Measurements from ENCODE around the gene CMAS. TPM values are rescaled to one million over a fixed set of nuclear protein-coding genes. Genes with fewer than 3 reads are reported as not detected.

The CMAS gene
- total RNA-seq, 1 experiment from 2014 or later, result 36.1 TPM

DNA sequence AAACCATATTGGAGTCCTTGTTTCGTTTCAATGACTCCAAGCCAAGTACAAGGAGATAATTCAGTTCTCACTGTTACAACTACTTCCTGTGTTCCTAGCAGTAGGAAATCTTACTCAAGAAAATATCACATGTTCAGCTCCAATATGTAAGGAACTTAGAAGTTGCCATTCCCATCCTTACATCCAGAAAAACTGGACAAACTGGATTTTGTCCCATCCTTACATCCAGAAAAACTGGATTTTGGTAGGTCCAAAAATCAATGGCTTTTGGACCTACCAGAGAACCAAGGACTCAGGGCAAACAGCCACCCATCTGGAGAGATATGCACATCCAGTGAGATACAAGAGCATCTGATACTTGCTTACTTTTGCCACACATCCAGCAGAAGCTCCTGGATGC is 23.8 kb downstream of the CMAS start:
- ATAC-seq, result no peak
- ChIA-PET RAD21 (ENCODE audit: low non-redundant PET in 1 of 2, low total read pairs in 2 of 2, uncharacterized antibody in 2 of 2, unreplicated experiment in 2 of 2) (no interaction called here), POLR2A (no interaction called here), CTCF (no interaction called here)
- Histone ChIP-seq H3K4me1 (ENCODE audit: control insufficient read depth in 1 of 2, insufficient read depth in 2 of 2, low read length in 2 of 2) (no peaks in the 10 kb centered on the region), H3K27ac (ENCODE audit: low read depth, low read length) (no peak overlapping the region), H4K20me1 (ENCODE audit: insufficient read depth) (no peaks in the 10 kb centered on the region), H3K9me3 (ENCODE audit: control insufficient read depth in 1 of 2, insufficient read depth in 1 of 2, low read depth in 1 of 2, low read length in 2 of 2) (no peaks in the 10 kb centered on the region), H3K27me3 (ENCODE audit: insufficient read depth, low read length) (no peaks in the 10 kb centered on the region), H2AFZ (ENCODE audit: low read depth, low read length, poor library complexity, severe bottlenecking) (no peak overlapping the region), H3K36me3 (ENCODE audit: control insufficient read depth in 1 of 2, insufficient read depth in 2 of 2, low read length in 2 of 2) (peaks cover 0 to 6% of the 10 kb centered on the region in 2 experiments; a peak in 1 of 4 replicates), H3K9ac (ENCODE audit: low read length) (no peak overlapping the region), H3K9me2 (ENCODE audit: insufficient read depth) (no peaks in the 10 kb centered on the region), H3K4me3 (replicated peaks in 1 of 2; ENCODE audit: low read depth in 1 of 2, low read length in 2 of 2) (no peak overlapping the region), H3K79me2 (ENCODE audit: insufficient read depth, low read length) (no peaks in the 10 kb centered on the region), H3K4me2 (ENCODE audit: low read length) (no peak overlapping the region)
- BruUV-seq (replicated peaks), result no TSS peak
- intact Hi-C loops (cut with micrococcal nuclease), result no loop called here
- no peak for DNase-seq (ENCODE audit: low read depth, low spot score)
- no peak for TF ChIP-seq SIN3A (IDR thresholded peaks at IDR 0.05; ENCODE audit: low read depth)
- TF ChIP-seq JUND (IDR thresholded peaks at IDR 0.05), result no peak
- TF ChIP-seq CEBPB (IDR thresholded peaks at IDR 0.05; ENCODE audit: low read depth), result no peak
- no peak for TF ChIP-seq FOSL1 (IDR thresholded peaks at IDR 0.05; ENCODE audit: low read depth)
- TF ChIP-seq ZNF274 (IDR thresholded peaks at IDR 0.05; ENCODE audit: low read depth, low read length), result no peak
- no peak for TF ChIP-seq SP1 (IDR thresholded peaks at IDR 0.05; ENCODE audit: low read depth)
- TF ChIP-seq REST (IDR thresholded peaks at IDR 0.05; ENCODE audit: low read depth), result no peak
- TF ChIP-seq EGR1 (IDR thresholded peaks at IDR 0.05; ENCODE audit: low read depth), result no peak

Measured in HCT116 (cell line).